HG02840 (cell line): Measurements from ENCODE around the gene RAD54L.
"Not testable (repeated sequence)": the region's sequence is repeated elsewhere in the genome, so short reads cannot be mapped to it uniquely, and the experiment has no call there.

Experiments
- ATAC-seq: cut with Tn5 transposase; IDR thresholded peaks from one replicate; pipeline ENCODE4 v1.9.1; 2021; ENCODE audit warnings: mild to moderate bottlenecking, moderate library complexity, moderate number of reproducible peaks; ENCODE audit not compliant: unreplicated experiment, low FRiP score

RAD54L gene

GRCh38 chr1:46247436-46248121 lies at the start of gene RAD54L:
Gene RAD54L (plus strand): TSS chr1:46247763. CDS start chr1:46248406, 643 bp downstream.
- ATAC-seq = peak; percentile 96

DNA sequence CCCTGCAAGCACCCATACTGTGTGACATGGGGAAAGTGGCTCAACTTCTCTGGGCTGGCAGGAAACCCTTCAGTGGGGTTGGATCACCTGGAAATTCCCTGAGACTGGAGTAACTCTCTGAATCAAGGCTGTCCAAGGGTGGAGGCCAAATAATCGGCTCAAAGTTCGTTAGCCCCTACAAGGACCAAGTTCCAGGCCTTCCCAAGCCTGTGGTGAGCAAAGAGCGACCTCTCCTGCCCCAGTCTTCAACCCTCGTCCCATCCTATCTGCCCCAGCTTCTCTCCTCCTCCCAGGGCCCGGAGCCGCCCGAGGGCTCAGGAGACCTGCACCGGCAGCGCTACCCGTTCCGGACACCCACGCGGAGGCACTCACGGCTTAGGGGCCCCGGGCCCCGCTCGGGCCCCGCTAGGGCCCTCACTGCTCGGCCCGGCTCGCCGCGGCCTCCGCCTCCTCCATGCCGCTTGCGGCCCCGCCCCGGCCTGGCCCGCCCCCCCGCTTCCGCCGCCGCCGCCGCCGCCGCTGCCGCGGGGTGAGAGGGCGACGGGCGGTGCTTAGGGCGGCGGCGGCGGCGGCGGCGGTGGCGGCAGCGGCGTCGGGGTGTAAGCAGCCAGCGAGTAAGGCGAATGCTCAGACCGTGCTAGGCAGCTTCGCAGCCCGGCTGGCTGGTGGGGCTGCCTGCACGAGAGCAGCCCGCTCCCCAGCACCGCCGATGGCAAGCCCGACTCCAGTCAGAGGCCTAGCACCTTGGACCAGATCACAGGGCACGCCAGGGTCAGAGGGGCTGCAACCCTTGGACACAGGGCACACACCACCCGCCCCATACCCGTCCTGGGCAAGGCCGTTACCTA lies 49.4 kb upstream of the RAD54L start, which contains the start of gene POMGNT1:
TSS of gene POMGNT1 (minus strand) at position 471 of the 848 bp plus-strand sequence. CDS start 613 bp downstream, outside the sequence.
- ATAC-seq = peak; percentile 78

- no peak for ATAC-seq
Measured at GRCh38 chr1:46199233-46199749, 48.3 kb upstream of the RAD54L start.

DNA sequence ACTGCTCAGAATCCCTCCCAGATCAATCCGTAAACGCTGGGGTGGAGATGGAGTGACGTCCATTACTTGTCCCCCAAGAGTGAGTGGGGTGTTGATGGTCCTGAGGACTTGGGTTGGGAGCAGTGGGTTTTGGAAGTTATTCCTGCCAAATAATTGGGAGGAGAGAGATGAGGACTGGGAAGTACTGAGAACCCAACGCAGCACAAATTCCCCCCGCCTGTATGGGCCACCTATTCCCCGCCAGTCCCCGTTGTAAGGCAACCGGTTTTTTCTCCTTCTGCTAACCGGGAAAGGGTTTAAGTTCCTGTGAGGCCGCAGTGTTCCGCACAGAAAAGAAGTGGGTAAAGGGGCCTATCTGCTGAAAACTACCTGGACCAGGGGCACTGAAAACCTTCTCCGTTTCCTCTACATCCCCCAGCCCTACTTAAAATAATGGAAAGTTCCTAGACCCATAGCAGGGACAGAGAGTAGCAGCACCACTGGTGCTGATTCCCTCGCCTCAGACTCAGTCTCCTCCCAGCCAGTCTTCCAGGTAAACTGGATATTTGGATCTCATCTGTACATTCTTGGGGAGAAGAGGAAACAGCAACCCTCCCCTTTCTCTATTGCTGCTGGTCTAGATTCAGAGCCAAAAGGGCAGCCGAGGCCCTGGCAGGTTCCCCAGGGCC lies 43.7 kb upstream of the RAD54L start:
- ATAC-seq = no peak

DNA sequence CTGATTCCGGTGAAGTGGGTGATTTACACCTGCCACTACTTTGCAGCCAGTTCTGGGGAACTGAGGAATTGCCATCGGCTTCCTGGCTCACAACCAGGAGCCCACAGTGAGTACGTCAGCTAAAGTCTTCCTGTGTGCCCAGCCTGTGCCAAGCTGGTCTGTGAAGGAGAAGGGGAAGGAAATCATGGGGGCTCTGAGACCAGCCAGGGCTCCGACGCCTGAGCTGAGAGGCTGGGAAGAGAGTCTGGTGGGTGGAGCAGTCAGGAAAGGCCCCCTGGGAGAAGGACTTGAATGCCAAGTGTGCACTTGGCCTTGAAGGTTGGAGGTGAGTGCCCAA lies 43.2 kb upstream of the RAD54L start:
- ATAC-seq = no peak

GRCh38 chr1:46205141-46205540 lies 42.4 kb upstream of the RAD54L start:
- no peak for ATAC-seq

GRCh38 chr1:46205791-46206190 lies 41.8 kb upstream of the RAD54L start:
- no peak for ATAC-seq

GRCh38 chr1:46206399-46206798 lies 41.2 kb upstream of the RAD54L start:
- no peak for ATAC-seq

DNA sequence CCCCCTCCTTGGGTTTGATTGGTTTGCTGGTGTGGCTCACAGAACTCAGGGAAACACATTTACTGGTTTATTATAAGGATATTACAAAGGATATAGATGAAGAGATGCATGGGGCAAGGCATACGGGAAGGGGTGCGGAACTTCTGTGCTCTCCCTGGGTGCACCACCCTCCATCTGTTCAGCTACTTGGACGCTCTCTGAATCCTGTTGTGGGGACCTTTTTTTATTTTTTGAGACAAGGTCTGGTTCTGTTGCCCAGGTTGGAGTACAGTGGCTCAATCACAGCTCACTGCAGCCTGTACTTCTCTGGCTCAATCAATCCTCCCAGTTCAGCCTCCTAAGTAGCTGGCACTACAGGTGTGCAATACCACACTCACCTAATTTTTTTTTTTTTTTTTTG lies 37.0 kb upstream of the RAD54L start:
- ATAC-seq = no peak

- ATAC-seq = no peak
Measured at GRCh38 chr1:46211051-46211450, 36.5 kb upstream of the RAD54L start.

DNA sequence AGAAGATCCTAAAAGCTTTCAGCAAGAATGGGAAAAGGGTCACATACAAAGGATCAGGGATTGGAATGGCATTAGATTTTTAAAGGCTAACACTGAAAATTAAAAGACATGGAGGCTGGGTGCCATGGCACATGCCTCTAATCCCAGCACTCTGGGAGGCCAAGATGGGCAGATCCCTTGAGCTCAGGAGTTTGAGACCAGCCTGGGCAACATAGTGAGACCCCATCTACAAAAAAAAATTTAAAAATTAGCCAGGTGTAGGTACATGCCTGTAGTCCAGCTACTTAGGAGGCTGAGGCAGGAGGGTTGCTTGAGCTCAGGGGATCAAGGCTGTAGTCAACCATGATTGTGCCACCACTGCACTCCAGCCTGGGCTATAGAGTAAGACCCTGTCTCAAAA lies 32.1 kb upstream of the RAD54L start:
- no peak for ATAC-seq

GRCh38 chr1:46218443-46218842 lies 29.1 kb upstream of the RAD54L start:
- ATAC-seq = no peak

DNA sequence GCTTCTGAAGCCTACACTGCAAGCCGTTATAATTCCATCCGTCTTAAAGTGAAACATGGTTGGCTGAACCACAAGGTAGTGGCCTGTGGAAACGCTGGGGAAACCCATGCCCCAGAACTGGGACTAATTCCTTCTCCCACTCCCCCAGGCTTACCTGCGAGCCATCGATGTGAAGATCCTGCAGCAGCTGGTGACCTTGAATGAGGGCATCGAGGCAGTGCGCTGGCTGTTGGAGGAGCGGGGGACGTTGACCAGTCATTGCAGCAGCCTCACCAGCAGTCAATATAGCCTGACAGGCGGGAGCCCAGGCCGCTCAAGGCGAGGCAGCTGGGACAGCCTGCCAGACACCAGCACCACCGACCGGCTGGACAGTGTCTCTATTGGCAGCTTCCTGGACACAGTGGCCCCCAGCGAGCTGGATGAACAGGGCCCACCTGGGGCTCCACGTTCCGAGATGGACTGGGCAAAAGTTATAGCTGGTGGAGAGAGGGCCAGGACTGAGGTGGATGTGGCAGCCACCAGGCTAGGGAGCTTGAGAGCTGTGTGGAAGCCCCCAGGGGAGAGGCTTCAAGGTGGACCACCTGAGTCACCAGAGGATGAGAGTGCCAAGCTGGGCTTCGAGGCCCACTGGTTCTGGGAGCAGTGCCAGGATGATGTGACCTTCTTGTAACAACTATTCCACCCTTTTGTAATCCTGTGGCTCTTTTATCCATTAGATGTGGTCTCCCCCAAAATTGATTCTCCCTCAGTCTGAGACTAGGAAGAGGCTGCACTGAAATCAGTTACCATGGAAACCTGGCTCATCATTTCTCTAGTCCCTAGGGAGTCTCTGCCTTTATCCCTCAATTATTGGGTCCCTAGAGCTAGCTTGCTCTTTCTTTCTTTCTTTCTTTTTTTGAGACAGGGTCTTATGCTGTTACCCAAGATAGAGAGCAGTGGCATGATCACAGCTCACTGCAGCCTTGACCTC lies 27.7 kb upstream of the RAD54L start:
- no peak for ATAC-seq

GRCh38 chr1:46220808-46221207 lies 26.8 kb upstream of the RAD54L start:
- ATAC-seq = no peak

- no peak for ATAC-seq
Measured at GRCh38 chr1:46221749-46222148, 25.8 kb upstream of the RAD54L start.

DNA sequence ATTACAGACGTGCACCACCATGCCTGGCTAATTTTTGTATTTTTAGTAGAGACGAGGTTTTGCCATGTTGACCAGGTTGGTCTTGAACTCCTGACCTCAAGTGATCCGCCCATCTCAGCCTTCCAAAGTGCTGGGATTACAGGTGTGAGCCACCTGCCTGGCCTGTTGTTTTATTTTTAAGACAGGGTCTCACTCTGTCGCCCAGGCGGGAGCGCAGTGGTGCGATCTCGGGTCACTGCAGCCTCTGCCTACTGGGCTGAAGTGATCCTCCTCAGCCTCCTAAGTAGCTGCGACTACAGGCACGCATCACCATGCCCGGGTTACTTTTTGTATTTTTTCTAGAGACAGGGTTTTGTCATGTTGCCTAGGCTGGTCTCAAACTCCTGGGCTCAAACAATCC lies 24.5 kb upstream of the RAD54L start:
- ATAC-seq = not testable (repeated sequence)

- no peak for ATAC-seq
Measured at GRCh38 chr1:46223472-46223943, 24.1 kb upstream of the RAD54L start.

GRCh38 chr1:46224966-46225365 lies 22.6 kb upstream of the RAD54L start:
- ATAC-seq = no peak

DNA sequence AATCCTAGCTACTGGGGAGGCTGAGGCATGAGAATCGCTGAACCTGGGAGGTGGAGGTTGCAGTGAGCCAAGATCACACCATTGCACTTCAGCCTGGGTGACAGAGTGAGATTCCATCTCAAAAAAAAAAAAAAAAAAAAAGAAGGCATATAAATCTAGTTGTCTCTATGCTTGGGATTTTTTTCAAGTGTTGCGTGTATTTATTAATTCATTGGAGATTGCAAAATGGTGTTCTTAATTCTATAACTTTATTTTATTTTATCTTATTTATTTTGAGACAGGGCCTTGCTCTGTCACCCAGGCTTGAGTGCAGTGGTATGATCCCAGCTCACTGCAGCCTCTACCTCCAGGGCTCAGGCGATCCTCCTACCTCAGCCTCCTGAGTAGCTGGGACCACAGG lies 16.3 kb upstream of the RAD54L start:
- not testable (repeated sequence) for ATAC-seq

DNA sequence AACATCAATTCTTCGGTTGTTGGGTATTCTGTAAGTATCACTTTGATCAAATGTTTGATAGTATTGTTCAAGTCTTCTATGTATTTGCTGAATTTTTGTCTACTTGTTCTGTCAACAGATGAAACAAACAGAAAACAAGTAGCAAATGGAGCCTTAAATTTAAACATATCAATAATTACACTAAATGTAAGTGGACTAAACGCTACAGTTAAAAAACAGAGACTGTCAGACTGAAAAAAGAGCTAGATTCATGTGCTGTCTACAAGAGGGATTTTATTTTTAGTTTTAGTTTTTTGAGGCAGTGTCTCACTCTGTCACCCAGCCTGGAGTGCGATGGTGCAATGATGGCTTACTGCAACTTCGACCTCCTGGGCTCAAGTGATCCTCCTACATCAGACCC lies 10.7 kb upstream of the RAD54L start:
- no peak for ATAC-seq
